Activated CD8-positive, alpha-beta memory T cell treated with anti-CD3 and anti-CD28 coated beads, Interleukin-2, amount 50 U/mL, for 4 hours (primary cell): ENCODE data around the gene CCDC178.
"Not testable (repeated sequence)": the region's sequence is repeated elsewhere in the genome, so short reads cannot be mapped to it uniquely, and the experiment has no call there.

Experiments
- DNase-seq: peaks from one replicate; pipeline ENCODE4 v3.0.0-alpha.2; 2020

The CCDC178 gene

DNA sequence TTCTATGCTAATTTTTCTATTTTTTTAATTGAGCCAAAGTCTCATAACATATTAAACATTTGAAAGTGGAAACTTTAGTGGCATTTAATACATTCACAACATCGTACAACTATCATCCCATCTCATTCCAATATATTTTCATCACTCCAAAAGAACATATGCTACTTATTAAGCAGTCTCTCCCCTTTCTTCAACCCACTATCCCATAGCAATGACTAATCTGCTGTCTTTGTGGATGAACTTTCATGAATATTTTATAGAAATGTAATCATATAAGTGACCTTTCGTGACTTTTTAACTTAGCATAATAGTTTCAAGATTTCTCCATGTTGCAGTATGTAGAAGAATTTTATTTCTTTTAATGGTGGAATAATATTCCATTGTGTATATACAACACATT, 90.3 kb downstream of the CCDC178 start:
- no peak for DNase-seq

- DNase-seq = not testable (repeated sequence)
Measured at GRCh38 chr18:33339733-33340132, 100.8 kb downstream of the CCDC178 start.

GRCh38 chr18:33334781-33335180, 105.7 kb downstream of the CCDC178 start:
- DNase-seq = no peak

GRCh38 chr18:33330711-33331110, 109.8 kb downstream of the CCDC178 start:
- no peak for DNase-seq

GRCh38 chr18:33326975-33327374, 113.5 kb downstream of the CCDC178 start:
- DNase-seq = no peak

GRCh38 chr18:33317640-33318039, 122.9 kb downstream of the CCDC178 start:
- no peak for DNase-seq

DNA sequence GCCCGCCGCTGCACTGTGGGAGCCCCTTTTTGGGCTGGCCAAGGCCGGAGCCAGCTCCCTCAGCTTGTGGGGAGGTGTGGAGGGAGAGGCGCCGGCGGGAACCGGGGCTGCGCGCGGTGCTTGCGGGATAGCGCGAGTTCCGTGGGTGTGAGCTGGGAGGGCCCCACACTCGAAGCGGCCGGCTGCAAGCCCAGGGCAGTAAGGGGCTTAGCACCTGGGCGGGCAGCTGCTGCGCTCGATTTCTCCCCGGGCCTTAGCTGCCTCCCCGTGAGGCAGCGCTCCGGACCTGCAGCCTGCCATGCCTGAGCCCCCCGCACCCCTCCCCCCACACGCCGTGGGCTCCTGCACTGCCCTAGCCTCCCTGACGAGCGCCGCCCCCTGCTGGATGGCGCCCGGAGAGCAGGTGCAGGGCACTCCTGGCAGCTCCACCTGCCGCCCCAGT, 124.4 kb downstream of the CCDC178 start:
- DNase-seq = no peak

- DNase-seq = no peak
Measured at GRCh38 chr18:33307520-33307919, 133.0 kb downstream of the CCDC178 start.

GRCh38 chr18:33304277-33304676, 136.2 kb downstream of the CCDC178 start:
- DNase-seq = no peak

GRCh38 chr18:33291539-33291938, 149.0 kb downstream of the CCDC178 start:
- DNase-seq = no peak

DNA sequence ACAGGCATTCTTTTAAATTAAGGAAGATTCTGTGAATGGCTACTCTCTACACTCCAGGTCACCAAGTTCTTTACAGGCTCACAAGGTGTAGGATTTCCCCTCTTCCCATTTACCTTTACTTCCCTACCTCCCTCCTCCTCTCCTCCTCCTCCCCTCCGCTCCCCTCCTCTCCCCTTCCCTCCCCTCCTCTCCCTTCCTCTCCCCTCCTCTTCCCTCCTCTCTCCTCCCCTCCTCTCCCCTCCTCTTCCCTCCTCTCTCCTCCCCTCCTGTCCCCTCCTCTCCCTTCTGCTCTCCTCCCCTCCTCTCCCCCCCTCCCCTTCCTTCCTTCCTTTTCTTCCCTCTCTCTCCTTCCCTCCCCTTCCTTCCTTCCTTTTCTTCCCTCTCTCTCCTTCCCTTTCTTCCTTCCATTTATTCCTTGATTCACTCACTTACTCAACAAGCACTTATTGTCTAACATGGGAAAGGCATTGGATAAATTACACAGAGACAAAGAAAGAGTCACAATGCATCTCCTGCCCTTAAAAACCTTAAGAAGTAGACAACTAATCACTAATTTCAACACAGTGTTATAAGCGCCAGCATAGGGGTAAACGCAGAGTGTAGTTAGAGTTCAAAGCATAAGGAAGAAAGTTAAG, 152.3 kb downstream of the CCDC178 start:
- no peak for DNase-seq

GRCh38 chr18:33282709-33283333, 157.7 kb downstream of the CCDC178 start:
- no peak for DNase-seq

DNA sequence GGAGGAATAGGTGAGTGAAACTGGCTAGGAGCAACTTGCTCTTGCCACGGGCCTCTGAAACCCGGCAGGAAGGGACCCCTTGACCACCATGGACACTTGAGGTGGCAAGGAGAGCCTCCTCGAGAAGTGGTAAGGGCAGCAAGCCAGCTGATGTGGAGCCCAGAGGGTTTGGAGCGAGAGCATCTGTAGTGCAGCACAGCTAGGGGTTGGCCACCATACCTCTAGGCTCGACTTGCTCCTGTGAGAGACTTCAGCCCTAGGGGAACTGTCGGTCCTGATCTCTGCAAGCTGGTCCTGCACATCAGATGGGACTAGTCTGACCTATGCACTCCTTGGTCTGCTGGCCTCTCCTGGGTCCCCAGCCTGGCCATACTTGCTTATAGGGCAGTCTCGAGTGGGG, 158.4 kb downstream of the CCDC178 start:
- DNase-seq = no peak

DNA sequence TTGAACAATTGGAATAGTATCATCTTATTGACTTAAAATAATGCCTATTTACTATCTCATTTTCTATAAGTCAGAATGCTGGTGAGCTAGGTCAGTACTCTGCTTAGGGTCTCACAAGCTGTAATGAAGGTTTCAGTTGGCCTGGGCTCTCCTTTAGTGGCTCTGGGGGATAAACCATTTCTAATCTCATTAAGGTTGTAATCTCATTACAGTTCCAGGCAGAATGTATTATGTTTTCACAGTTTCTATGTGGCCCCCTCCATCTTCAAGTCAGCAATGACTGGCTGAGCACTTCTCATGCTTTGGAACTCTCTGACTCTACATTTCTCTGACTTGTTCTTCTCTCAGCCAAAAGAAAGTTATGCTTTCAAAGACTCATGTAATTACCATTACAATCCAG, 163.1 kb downstream of the CCDC178 start:
- no peak for DNase-seq

- DNase-seq = no peak
Measured at GRCh38 chr18:33275843-33276242, 164.7 kb downstream of the CCDC178 start.

DNA sequence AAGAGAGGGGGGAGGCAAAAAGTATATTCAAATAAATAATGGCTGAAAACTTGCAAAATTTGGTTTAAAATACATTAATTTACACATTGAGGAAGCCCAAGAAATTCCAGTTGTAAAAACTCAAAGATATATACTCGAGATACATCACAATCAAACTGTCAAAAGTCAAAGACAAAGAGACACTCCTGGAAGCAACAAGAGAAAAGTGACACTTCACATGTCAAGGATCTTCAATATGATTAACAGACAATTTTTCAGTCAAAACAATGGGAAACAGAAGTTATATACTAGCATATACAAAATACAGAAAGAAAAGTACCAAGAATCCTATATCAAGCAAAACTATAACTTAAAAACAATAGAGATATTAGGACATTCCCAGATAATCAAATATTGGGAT, 170.2 kb downstream of the CCDC178 start:
- no peak for DNase-seq

DNA sequence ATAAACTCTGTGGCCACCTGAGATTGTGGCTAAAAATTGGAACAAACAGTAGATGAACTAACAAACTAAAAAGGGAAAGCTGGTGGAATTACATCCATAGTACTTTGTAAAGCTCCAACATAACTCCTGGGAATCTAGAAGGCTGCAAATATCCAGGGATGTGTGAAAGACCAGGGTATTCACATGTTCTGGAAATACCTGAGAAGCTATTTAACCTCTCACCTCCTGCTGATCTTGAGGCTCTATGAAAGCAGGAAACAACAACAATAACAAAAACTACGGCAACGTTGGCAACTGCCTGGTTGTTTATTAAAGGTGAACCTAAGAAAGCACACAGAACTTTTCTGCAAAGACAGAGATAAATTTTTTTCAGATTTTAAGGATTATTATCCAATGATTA, 171.3 kb downstream of the CCDC178 start:
- no peak for DNase-seq

- DNase-seq = no peak
Measured at GRCh38 chr18:33264566-33264965, 176.0 kb downstream of the CCDC178 start.

DNA sequence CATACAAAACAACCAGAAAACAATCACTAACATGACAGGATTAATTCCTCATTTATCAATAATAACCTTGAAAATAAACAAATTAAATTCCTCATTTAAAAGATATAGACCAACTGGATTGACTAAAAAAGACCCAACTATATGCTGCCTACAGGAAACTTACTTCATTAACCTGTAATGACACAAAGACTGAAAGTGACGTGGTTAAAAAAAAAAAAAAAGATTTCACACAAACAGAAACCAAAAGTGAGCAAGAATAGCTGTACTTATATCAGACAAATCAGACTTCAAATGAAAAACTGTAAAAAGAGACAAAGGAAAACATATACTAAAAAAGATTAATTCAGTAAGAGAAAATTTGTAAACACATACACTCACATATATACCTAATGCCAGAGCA, 201.2 kb downstream of the CCDC178 start:
- DNase-seq = no peak

DNA sequence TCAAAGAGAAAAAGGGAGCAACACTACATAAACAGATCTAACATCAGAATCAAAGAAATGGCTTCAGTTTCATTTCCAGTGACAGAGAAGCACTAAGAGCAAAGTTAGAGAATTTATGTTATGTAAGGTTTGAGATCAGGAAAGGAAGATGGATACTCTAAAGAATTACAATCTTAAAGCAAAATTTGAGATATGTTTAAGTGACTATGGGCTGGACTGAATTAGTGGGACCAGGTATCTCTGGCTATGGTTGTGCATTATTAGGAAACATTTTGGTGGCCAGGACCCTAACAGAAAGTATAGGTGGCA, 208.2 kb downstream of the CCDC178 start:
- no peak for DNase-seq

DNA sequence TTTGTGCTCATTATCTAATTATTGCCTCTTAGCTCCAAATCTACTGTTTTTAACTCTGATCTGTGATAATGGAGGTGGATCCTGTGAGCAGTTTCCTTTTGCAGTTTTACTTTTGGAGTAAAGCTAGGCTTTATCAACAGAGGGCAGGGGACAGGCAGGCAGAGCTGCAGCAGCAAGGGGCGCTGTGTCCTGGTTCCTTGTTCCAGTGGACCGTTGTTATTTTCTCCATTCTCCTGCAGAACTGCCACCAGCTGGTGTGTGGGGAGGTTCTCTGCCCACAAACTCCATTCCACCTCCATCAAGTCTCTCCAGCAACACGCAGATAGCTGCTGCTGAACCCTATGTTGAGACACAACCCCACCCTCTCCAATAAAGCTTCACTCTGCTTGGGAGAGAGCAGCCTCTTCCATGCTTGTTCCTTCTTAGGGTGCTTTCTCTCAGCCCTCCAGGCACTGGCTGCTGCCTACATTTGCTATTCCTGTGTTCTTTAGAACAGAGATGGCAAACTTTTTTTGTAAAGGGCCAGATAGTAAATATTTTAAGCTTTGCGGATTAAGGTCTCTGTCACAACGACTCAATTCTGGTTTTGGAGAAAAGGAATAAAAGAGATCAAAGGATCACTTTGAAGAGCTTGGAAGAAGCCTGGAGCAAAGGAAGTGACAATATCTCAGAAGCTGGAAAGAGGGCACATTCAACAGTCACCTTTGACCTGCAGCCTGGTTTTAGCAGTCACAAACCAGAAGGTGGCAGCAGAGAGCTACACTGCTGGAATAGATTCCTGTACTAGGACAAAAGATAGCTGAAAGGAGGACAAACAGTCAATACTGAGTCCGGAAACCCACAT, 208.8 kb downstream of the CCDC178 start:
- no peak for DNase-seq

DNA sequence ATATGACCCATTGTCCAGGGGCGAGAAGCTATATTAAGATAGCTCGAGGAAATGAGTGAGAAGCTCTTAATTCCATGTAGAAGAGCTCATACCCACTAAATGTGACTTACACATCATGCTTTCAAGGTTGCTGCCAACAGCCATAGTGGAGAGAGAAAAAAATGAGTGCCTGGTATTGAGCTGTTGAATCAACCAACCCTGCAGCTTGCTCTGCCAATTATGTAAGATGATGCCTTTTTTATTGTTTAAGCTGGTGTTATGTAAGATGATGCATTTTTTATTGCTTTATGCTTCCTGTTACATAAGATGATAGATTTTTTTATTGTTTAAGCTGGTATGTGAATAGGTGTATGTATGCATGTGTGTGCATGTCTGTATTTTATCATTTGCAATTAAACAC, 228.2 kb downstream of the CCDC178 start:
- no peak for DNase-seq

GRCh38 chr18:33210575-33211189, 229.8 kb downstream of the CCDC178 start:
- no peak for DNase-seq

DNA sequence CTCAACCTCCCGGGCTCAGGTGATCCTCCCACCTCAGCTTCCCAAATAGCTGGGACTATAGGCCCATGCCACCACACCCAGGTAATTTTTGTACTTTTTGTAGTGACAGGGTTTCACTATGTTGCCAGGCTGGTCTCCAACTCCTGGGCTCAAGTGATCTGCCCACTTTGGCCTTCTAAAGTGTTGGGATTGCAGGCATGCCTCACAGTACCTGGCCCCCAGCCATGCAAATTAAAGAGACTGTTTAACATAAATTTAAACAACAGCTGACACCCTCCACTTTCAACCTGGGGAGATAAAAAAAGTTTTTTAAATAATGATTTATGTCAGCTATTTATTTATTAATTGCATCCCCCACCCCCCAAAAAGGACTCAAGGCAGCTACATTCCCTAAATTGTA, 234.7 kb downstream of the CCDC178 start:
- no peak for DNase-seq
